ENCODE data around the gene TOR4A.

Gene TOR4A

DNA sequence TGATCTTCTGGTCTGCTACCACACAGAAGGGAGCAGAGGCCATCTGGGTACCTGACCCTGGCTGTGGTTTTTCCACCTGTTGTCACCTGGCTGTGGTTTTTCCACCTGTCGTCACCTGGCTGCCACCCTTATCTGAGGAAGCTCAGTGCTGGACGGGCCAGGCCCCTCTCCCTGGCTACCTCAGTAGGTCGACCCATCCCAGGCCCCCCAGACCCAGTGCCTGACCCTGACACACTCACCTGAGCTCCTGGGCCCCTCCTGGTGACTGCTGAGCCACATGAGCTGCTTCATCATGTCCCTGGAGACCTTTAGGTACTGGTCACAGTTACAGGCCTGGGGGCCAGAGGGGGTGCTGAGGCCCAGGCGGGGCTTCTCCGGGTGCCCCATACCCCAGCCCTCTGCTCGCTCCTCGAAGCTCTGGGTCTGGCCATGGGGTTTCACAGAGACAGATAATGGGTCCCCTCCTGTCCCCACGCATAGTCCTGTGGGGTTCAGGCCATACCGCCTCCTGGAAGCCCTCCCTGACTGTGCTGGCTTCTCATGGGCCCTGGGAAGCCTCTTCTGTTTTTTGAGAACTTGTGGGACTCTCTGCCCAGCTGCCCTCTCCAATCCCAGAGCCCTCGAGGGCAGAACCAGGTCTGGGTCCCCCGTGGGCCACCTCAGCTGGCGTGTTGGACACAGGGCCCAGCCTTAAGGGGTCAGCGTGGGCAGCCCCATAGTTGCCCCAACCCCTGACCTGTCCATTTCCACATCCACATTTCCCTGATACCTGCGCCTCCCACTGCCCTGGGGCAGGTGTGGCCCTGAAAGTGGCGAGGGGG is 32.1 kb downstream of the TOR4A start:
- DNase-seq, result no peak

DNA sequence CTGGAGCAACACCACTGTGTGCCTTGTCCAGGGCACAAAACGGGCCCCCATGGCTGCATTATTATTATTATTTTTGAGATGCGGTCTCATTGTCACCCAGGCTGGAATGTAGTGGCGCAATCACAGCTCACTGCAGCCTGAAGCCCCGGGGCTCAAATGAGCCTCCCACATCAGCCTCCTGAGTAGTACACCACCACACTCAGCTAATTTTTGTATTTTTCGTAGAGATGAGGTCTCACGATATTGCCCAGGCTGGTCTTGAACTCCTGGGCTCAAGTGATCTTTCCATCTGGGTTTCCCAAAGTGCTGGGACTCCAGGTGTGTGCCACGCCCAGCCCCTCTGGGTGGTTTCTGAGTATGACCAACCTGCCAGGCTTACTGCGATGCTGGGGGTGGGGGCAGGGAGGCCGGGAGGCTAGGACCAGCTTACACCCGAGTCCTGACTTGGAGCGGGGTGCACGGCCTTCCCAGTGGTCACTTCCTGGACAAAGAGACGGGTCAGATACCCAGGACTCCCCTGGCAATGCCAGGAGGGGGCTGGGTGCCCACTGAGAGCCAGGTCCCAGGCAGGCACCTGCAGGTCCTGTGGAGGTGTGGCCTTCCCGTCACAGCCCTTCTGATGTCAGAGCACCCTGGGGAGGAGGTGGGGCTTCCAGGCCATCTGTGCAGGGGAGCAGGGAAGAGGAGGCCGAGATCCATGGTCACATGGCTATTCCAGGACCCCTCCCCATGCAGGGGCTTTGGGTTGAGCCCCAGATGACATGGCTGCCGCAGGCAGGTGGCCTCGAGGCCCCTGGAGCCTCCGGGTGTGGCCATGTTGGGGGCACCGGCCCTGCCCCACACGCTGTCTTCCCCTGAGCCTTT is 32.9 kb downstream of the TOR4A start:
- no peak for DNase-seq

GRCh38 chr9:137311171-137311985 is 33.9 kb downstream of the TOR4A start:
- DNase-seq, result no peak

- no peak for DNase-seq
These were observed 34.7 kb downstream of the TOR4A start for GRCh38 chr9:137311986-137312851.

- no peak for DNase-seq
These were observed 35.4 kb downstream of the TOR4A start for GRCh38 chr9:137312852-137313325.

DNA sequence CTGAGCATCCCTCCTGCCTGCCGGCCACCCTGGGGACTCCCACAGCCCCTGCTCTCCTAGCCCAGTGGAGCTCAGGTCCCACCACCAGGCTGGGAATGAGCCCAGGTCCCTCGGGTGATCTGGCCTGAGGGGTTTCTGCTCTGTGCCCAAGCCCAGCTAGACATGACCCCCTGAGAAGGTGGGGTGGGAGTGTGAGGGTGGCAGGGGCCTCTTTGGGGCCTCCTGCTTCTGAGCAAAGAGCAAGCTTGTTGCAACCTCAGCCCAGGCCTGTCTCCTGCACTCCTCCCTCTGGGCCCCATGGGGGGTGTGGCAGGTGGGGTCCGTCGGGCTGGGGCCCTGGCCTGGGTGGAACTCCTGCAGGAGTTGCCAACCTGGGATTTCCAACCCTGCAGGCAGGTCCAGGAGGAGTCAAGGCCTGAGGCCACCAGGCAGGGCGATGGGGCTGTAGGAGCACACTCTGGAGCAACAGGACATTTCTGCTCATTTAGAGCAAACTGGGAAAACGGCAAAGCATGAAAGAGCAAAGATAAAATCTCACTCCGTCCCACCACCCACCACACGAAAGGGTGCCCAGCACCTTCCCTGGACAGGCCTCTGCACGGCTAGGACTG is 35.9 kb downstream of the TOR4A start:
- no peak for DNase-seq

GRCh38 chr9:137313956-137314560 is 36.5 kb downstream of the TOR4A start:
- DNase-seq, result no peak

DNA sequence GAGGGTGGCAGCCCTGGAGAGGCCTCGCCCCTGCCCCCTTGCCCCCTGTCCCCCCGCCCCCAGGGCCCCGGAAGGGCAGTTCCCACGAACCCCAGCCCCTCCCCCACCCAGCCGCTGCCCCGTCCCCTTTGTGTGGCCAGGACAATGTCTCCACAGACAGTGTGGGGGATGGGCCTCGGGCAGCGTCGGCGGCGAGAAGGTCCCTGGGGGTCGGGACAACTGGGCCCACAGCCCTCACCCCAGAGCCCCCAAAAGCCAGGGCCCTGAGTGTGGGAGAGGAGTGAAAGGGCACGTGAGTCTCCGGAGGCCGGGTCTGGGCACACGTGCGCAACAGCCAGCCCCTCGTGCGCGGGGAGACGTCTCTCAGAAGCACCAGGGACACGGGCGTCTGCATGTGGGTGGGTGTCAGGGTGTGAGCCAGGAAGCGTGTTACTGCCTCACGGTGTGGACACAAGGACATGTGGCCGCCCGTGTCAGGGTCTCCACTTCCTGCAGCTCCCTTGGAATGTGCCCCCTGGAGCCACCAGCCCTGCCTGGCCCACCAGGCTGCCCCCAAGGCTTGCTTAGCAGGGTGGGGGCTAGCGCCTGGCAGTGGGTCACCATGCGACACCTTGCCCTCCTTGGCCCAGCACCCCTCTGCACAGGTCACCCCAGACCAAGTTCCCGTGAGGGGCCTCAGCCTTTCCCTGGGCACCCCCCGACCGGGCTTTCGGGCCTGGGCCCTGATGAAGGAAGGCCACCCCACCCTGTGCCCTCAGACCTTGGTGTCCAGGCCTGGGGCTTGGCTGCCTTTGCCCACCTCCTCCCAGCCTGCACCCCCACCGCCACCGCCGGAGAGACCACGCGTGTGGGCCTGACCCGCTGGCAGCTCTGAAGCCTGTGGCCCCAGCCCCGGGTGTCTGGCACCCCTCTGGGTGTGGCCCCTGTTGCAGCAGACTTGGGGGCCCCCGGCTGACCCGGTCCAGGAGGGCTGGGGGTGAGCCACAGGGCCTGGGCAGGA is 37.3 kb downstream of the TOR4A start:
- no peak for DNase-seq

DNA sequence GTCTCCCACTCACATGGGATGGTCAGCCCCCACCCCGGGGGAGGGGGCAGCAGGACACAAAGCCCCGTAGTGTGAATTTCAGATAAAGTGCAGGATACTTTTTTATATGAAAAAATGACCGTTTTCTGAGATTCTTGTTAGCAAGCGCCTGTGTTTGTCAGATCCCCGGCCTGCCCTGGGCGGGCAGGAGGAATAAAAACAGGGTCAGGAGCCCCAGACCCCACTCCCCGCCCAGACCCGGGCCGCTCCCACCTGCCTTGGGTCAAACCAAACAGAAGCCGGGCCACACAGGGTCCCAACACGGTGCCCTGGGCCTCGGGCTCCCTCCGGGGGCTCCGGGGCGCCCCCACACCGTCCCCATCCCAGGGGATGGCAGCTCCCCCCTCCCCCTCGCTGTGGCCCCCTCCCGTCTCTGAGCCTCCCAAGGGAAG is 38.1 kb downstream of the TOR4A start:
- no peak for DNase-seq

GRCh38 chr9:137316012-137316981 is 38.8 kb downstream of the TOR4A start:
- DNase-seq, result no peak

- DNase-seq, result no peak
These were observed 39.6 kb downstream of the TOR4A start for GRCh38 chr9:137317021-137317717.

DNA sequence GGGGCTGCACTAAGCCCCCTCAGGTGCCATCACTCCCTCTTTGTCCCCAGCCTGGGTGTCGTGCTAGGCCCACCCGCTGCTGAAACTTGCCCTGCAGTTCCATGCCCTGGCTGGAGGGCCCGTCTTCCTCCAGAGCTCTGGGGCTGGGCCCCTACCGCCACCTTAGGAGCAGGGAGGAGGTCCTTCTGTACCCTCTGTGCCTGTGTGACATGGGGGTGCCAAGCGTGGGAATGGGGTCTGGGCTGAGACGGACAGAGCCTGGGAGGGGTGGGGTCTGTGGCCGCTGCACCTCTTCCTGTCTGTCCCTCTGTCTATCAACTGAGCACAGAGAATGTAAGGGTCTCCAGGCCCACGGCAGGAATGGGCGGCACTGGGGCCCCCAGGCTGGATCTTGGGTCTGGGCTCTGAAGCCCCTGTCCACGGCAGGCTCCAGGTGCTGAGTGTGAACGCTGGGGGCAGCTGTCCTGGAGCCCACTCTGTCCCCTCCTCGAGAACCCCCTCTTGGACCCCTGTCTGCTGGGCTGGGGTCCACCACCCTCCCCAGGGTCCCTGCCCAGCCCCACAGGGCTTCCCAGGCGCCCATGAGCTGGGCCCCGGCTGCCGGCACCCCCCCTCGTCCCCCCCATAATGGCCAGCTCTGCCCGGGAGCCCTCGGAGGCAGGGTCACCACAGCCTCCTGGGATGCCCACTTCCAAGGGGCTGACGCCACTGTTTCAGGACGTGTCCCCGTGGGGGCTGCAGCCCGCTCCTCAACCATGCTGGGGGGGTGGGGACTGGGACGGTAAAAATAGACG is 40.4 kb downstream of the TOR4A start:
- DNase-seq, result no peak

- no peak for DNase-seq
These were observed 41.1 kb downstream of the TOR4A start for GRCh38 chr9:137318602-137319001.

DNA sequence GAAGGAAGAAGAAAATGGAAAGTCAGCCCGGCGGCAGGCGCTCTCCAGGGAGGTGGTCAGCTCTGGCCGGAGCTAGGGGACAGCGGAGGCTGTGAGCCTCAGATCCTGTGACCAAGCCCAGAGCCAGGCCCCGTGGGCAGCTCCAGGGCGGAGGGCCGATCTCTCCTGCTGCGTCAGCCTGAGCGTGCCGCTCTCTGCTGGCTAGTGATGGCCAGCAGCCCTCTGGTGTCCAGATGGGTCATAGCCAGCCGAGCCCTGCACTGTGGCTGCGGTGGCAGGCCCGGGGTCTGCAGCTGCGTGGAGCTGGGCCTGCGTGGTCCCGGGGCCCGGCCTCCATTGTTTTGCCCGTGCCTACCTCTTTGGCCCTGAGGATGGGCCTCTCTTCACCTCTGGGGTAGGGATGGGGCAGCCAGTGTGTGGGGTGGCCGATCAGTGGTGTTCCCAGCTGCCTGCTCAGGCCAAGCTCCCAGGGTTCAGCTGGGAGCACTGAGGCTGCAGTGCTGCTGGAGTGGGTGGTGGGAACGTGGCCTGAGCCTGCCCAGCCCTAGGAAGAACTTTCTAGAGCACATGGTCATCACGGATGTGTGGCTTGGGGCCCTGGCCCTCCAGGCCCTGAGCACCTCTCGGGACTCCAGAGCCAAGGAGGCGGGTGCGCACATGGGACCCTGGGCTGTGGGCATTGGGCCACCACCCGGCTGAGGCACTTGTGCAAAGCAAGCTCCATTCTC is 41.6 kb downstream of the TOR4A start:
- DNase-seq, result no peak

GRCh38 chr9:137319739-137320551 is 42.4 kb downstream of the TOR4A start:
- no peak for DNase-seq
